ENCODE data around the gene ADH6. TPM values are rescaled to one million over a fixed set of nuclear protein-coding genes. Genes with fewer than 3 reads are reported as not detected.

ADH6 gene
- total RNA-seq, 2 experiments from 2014 or later: not detected

Other genes with a start within 250 kb of the ADH6 start
- 10 to 100 TPM; 65.6 to 70.1 TPM for gene METAP1, start 223.5 kb downstream of the ADH6 start, total RNA-seq
- 10 to 100 TPM; 94.3 to 99.9 TPM for gene ADH5, start 130.5 kb downstream of the ADH6 start, total RNA-seq
- not detected for gene ADH4, start 74.9 kb downstream of the ADH6 start, total RNA-seq
- gene ADH1A, start 71.7 kb upstream of the ADH6 start, total RNA-seq: not detected
- gene ADH1B, start 102.2 kb upstream of the ADH6 start, total RNA-seq: not detected
- gene ADH1C, start 133.5 kb upstream of the ADH6 start, total RNA-seq: not detected
- not detected for gene ADH7, start 216.1 kb upstream of the ADH6 start, total RNA-seq

All from activated naive CD4-positive, alpha-beta T cell treated with anti-CD3 and anti-CD28 coated beads for 36 hours (primary cell).